Measurements from ENCODE around the gene ACER1. TPM values are rescaled to one million over a fixed set of nuclear protein-coding genes. Genes with fewer than 3 reads are reported as not detected.
A peak's percentile ranks its signal among the peaks of the same experiment; 100 is the strongest.

ACER1 gene
- total and polyA plus RNA-seq, 2 of the 13 experiments (the other 11 are each of a cell fraction or from before 2014, with no cell fraction given): not detected

GRCh38 chr19:6279931-6280591, 53.4 kb downstream of the ACER1 start, which contains the start of gene MLLT1 (continued):
- TF ChIP-seq ZNF281 (CRISPR knock-in tag; IDR thresholded peaks at IDR 0.05; ENCODE audit: borderline replicate concordance) (peak; percentile 76; the same call in 1 of the 2 replicates), TCF7L2 (IDR thresholded peaks at IDR 0.05; ENCODE audit: low read depth, low read length) (no peak), DZIP1 (CRISPR knock-in tag; IDR thresholded peaks at IDR 0.05) (peak; percentile 51; the same call in 1 of the 2 replicates), ZNF629 (CRISPR knock-in tag; conservative IDR thresholded peaks at IDR 0.05) (no peak), KIAA2018 (CRISPR knock-in tag; IDR thresholded peaks at IDR 0.05; ENCODE audit: borderline replicate concordance) (no peak), DMAP1 (CRISPR knock-in tag; IDR thresholded peaks at IDR 0.05) (no peak; the same call in 1 of the 2 replicates), ZNF816 (CRISPR knock-in tag; IDR thresholded peaks at IDR 0.05; ENCODE audit: borderline replicate concordance) (no peak; the same call in 1 of the 2 replicates), HOXD1 (CRISPR knock-in tag; IDR thresholded peaks at IDR 0.05) (peak; percentile 39; the same call in 1 of the 2 replicates), KLF6 (CRISPR knock-in tag; IDR thresholded peaks at IDR 0.05) (0 out of 2 replicates have a peak, but pooled peaks have one; percentile 62), SAP130 (CRISPR knock-in tag; IDR thresholded peaks at IDR 0.05; ENCODE audit: low read depth) (peak; percentile 59), GRHL1 (CRISPR knock-in tag; conservative IDR thresholded peaks at IDR 0.05) (no peak), ZNF777 (CRISPR knock-in tag; IDR thresholded peaks at IDR 0.05) (no peak), ZNF891 (CRISPR knock-in tag; IDR thresholded peaks at IDR 0.05) (no peak; the same call in 1 of the 2 replicates)
